SU-DHL-6 (cell line): Measurements from ENCODE around the gene PARVA.

Experiments
- H2AFZ ChIP-seq: fragments of 200-600 bp; sonication (generic); 2 replicates; pipeline ENCODE4 v1.6.1; 2014; ENCODE audit warnings: low read depth, mild to moderate bottlenecking, moderate library complexity, mixed read lengths, antibody characterized with exemption, low read length; ENCODE audit not compliant: severe bottlenecking
- H3F3A ChIP-seq: fragments of 200-600 bp; shearing (Covaris generic); 2 replicates; pipeline ENCODE4 v1.6.0; 2016; ENCODE audit warnings: antibody characterized with exemption, mild to moderate bottlenecking; ENCODE audit not compliant: insufficient read depth
- H3K27ac ChIP-seq: fragments of 200-600 bp; sonication (generic); 2 replicates; pipeline ENCODE4 v1.5.1; 2016; ENCODE audit warnings: low read depth, mild to moderate bottlenecking, low read length, moderate library complexity, mixed read lengths
- H3K27me3 ChIP-seq: fragments of 200-600 bp; sonication (generic), shearing (Covaris generic); 2 replicates; pipeline ENCODE4 v1.6.0; 2014; ENCODE audit warnings: mild to moderate bottlenecking, low read length
- H3K36me3 ChIP-seq: fragments of 200-600 bp; sonication (generic); 2 replicates; pipeline ENCODE4 v1.6.1; 2014; ENCODE audit warnings: mild to moderate bottlenecking, low read length, mixed read lengths
- H3K4me2 ChIP-seq: fragments of 300-600, 200-600 bp; shearing (Covaris generic), sonication (generic); 2 replicates; pipeline ENCODE4 v1.6.0; 2014; ENCODE audit warnings: low read length, low read depth, mild to moderate bottlenecking; ENCODE audit not compliant: poor library complexity, severe bottlenecking
- H3K4me3 ChIP-seq: fragments of 200-600 bp; sonication (generic); 2 replicates; pipeline ENCODE4 v1.5.1; 2014; ENCODE audit warnings: antibody characterized with exemption, low read length, mild to moderate bottlenecking, mixed read lengths; ENCODE audit not compliant: insufficient read depth, poor library complexity, severe bottlenecking
- H3K79me2 ChIP-seq: fragments of 200-600 bp; sonication (generic); 2 replicates; pipeline ENCODE4 v1.6.1; 2014; ENCODE audit warnings: mild to moderate bottlenecking, low read length, moderate library complexity; ENCODE audit not compliant: insufficient read depth
- H3K9ac ChIP-seq: fragments of 200-600 bp; sonication (generic); 2 replicates; pipeline ENCODE4 v1.7.0; 2014; ENCODE audit warnings: mild to moderate bottlenecking, low read length
- H3K9me2 ChIP-seq: fragments of 200-600 bp; sonication (generic); replicated peaks from 2 replicates; pipeline ENCODE4 v1.6.1; 2014; ENCODE audit warnings: low read length; ENCODE audit not compliant: insufficient read depth
- H3K9me3 ChIP-seq: fragments of 200-600 bp; sonication (generic); 2 replicates; pipeline ENCODE4 v1.6.1; 2014; ENCODE audit warnings: low read length, mixed read lengths; ENCODE audit not compliant: insufficient read depth
- H4K20me1 ChIP-seq: fragments of 200-600 bp; sonication (generic); 2 replicates; pipeline ENCODE4 v1.6.1; 2014; ENCODE audit warnings: low read depth, mild to moderate bottlenecking, antibody characterized with exemption, low read length, moderate library complexity, mixed read lengths
- CTCF ChIP-seq: fragments of 200-600 bp; sonication (generic); IDR thresholded peaks from one replicate; pipeline ENCODE4 v1.5.1; 2017; ENCODE audit warnings: antibody characterized with exemption, mild to moderate bottlenecking, low read length, moderate library complexity; ENCODE audit not compliant: insufficient read depth, poor library complexity, severe bottlenecking
- EZH2phosphoT487 ChIP-seq: fragments of 200-600 bp; sonication (generic), shearing (Covaris generic); conservative IDR thresholded peaks from 2 replicates; pipeline ENCODE4 v1.6.1; 2018; ENCODE audit warnings: mild to moderate bottlenecking, antibody characterized with exemption, low read length, moderate library complexity, mixed read lengths

PARVA gene

DNA sequence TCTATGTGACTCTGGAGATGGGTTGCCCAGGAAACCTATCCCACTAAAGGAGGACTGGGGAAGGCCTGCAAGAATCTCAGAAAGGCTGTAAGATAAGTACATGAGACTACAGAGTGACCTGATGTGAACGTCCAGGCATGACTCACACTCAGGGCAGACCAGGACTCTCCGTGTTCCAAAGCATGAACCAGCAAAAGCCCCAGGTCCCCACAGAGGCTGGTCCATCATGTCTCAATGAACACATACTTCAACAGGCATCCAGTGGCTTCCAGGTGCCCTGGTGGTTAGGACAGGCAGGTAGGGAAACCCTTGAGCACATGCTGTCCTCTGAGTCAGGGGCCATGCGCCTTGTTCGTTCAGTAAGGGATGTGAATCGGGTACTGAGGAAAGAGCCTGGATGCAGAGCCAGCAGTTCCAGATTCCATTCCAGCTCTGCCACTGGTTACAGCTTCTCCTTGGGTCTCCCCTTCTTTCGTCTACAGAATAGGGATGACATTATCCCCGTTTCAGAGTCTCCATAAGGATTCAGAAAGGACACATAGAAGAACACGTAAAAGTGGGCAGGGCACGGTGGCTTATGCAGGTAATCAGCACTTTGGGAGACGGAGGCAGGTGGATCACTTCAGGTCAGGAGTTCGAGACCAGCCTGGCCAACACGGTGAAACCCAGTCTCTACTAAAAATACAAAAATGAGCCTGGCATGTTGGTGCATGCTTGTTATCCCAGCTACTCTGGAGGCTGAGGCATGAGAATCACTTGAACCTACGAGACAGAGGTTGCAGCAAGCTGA is 167.8 kb downstream of the PARVA start:
- no peak overlapping the region for H3K4me3 ChIP-seq
- H3K79me2 ChIP-seq = no peaks in the 10 kb centered on the region
- H3K9me2 ChIP-seq = no peaks in the 10 kb centered on the region
- TF ChIP-seq CTCF (no peak), EZH2phosphoT487 (no peak)
- H3K4me2 ChIP-seq = no peak overlapping the region
- H3K27ac ChIP-seq = no peak overlapping the region
- H3K9me3 ChIP-seq = no peaks in the 10 kb centered on the region
- H4K20me1 ChIP-seq = no peaks in the 10 kb centered on the region
- H2AFZ ChIP-seq = no peak overlapping the region
- H3K27me3 ChIP-seq = no peaks in the 10 kb centered on the region
- no peaks in the 10 kb centered on the region for H3F3A ChIP-seq
- no peak overlapping the region for H3K9ac ChIP-seq
- no peaks in the 10 kb centered on the region for H3K36me3 ChIP-seq

GRCh38 chr11:12546122-12546521 is 168.8 kb downstream of the PARVA start:
- H4K20me1 ChIP-seq = no peaks in the 10 kb centered on the region
- no peak overlapping the region for H3K27ac ChIP-seq
- no peaks in the 10 kb centered on the region for H3K79me2 ChIP-seq
- no peak overlapping the region for H2AFZ ChIP-seq
- no peak overlapping the region for H3K4me2 ChIP-seq
- H3K27me3 ChIP-seq = no peaks in the 10 kb centered on the region
- no peaks in the 10 kb centered on the region for H3F3A ChIP-seq
- H3K9me2 ChIP-seq = no peaks in the 10 kb centered on the region
- H3K36me3 ChIP-seq = no peaks in the 10 kb centered on the region
- H3K4me3 ChIP-seq = no peak overlapping the region
- TF ChIP-seq CTCF = no peak
- TF ChIP-seq EZH2phosphoT487 = no peak
- H3K9me3 ChIP-seq = no peaks in the 10 kb centered on the region
- H3K9ac ChIP-seq = no peak overlapping the region

- Histone ChIP-seq H3K36me3 (no peaks in the 10 kb centered on the region), H3F3A (no peaks in the 10 kb centered on the region), H3K4me3 (no peak overlapping the region), H3K4me2 (no peak overlapping the region), H4K20me1 (no peaks in the 10 kb centered on the region), H3K27me3 (no peaks in the 10 kb centered on the region), H3K9ac (no peak overlapping the region), H2AFZ (no peak overlapping the region), H3K9me3 (no peaks in the 10 kb centered on the region), H3K27ac (no peak overlapping the region), H3K9me2 (no peaks in the 10 kb centered on the region), H3K79me2 (no peaks in the 10 kb centered on the region)
- TF ChIP-seq EZH2phosphoT487 (no peak), CTCF (no peak)
These were observed 169.3 kb downstream of the PARVA start for GRCh38 chr11:12546660-12547059.
